Measurements from ENCODE around the gene HNRNPUL1. TPM values are rescaled to one million over a fixed set of nuclear protein-coding genes. Genes with fewer than 3 reads are reported as not detected.
A peak's percentile ranks its signal among the peaks of the same experiment; 100 is the strongest.
"Not testable (repeated sequence)": the region's sequence is repeated elsewhere in the genome, so short reads cannot be mapped to it uniquely, and the experiment has no call there.

HNRNPUL1 gene
- polyA plus RNA-seq, 1 experiment, result 42.3 TPM

DNA sequence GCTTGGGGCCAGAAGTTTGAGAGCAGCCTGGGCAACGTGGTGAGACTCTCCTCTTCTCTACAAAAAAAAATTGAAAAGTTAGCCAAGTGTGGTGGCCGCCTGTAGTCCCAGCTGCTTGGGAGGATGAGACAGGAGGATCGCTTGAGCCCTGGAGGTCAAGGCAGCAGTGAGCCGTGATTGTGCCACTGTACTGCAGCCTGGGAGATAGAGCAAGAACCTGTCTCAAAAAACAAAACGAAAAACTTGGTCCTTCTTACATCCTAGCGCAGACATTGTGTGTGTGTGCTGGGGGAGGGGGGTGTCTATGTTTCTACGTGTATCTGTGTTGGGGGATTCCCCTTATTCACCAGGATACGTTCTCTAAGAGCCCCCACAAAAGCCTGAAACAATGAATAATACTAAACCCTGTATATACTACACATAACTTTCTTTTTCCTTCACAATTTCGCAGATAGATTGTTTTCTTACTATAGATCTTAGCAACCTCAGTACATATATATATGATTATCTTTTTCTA, 37.2 kb upstream of the HNRNPUL1 start:
- peak overlapping the region; percentile 43; the same call in 1 of the 2 replicates for H3K4me3 ChIP-seq (ENCODE audit: low read depth, low read length)
- peak overlapping the region; percentile 97 for H3K27ac ChIP-seq (ENCODE audit: low read depth, low read length)
- ChIA-PET POLR2A (interaction anchor here (1.2 to 1.5 kb wide), 2 partner anchors 14 to 37 kb away, joined by 15 to 16 read pairs; partner anchors contain the start of gene HNRNPUL1), CTCF (no interaction called here)
- no peak for DNase-seq (ENCODE audit: low read depth, low spot score)
- H3K9me3 ChIP-seq (ENCODE audit: control insufficient read depth, insufficient read depth, low read length), result no peaks in the 10 kb centered on the region
- no peaks in the 10 kb centered on the region for H3K27me3 ChIP-seq (ENCODE audit: control insufficient read depth, insufficient read depth, low read length)
- no peak for TF ChIP-seq CTCF (IDR thresholded peaks at IDR 0.05; ENCODE audit: low read depth, low read length)

DNA sequence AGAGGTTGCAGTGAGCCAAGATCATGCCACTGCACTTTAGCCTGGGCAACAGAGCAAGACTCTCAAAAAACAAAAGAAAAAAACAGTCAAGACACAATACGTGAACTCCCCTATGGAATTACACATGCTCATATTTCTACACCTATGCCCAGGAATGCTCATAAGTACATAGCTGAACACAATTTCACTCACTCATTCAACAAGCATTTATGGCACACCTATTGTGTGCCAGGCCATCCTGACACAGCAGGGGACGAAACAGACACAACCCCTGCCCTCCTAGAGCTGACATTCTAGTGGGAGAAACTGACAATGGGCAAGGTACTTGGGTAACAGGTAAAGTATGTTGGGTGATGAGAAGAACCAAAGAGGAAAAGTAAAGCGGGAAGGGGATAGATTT, 35.7 kb upstream of the HNRNPUL1 start:
- Histone ChIP-seq H3K27me3 (ENCODE audit: control insufficient read depth, insufficient read depth, low read length) (no peaks in the 10 kb centered on the region), H3K27ac (ENCODE audit: low read depth, low read length) (no peak overlapping the region), H3K9me3 (ENCODE audit: control insufficient read depth, insufficient read depth, low read length) (no peaks in the 10 kb centered on the region), H3K4me3 (ENCODE audit: low read depth, low read length) (no peak overlapping the region)
- ChIA-PET CTCF (interaction anchor here (0.8 to 1.0 kb wide), 2 partner anchors 24 to 80 kb away, joined by 3 to 4 read pairs; no protein-coding TSS in a partner anchor), POLR2A (interaction anchor here (1.0 kb wide), 1 partner anchor 35 kb away, joined by 3 read pairs; the partner anchor contains the start of gene HNRNPUL1)
- no peak for DNase-seq (ENCODE audit: low read depth, low spot score)
- no peak for TF ChIP-seq CTCF (IDR thresholded peaks at IDR 0.05; ENCODE audit: low read depth, low read length)

DNA sequence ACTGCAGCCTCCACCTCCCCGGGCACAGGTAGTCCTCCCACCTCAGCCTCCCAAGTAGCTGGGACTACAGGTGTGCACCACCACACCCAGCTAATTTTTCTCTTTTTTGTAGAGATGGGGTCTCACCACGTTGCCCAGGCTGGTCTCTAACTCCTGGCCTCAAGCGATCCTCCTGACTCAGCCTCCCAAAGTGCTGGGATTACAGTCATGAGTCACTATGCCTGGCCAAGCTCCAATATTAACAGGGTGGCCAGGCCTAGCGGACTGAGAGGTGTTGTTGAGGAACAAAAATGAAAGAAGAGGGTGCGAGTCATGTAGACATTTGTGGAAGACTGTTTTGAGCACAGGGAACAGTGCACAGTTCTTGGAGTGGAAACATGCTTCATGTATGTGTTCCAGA, 34.8 kb upstream of the HNRNPUL1 start:
- DNase-seq (ENCODE audit: low read depth, low spot score); H3K4me3 ChIP-seq (ENCODE audit: low read depth, low read length); H3K9me3 ChIP-seq (ENCODE audit: control insufficient read depth, insufficient read depth, low read length); H3K27me3 ChIP-seq (ENCODE audit: control insufficient read depth, insufficient read depth, low read length): not testable (repeated sequence)
- ChIA-PET CTCF (interaction anchor here (0.8 kb wide), 1 partner anchor 79 kb away, joined by 3 read pairs; no protein-coding TSS in a partner anchor), POLR2A (interaction anchor here (0.7 to 1.0 kb wide), 2 partner anchors 34 to 94 kb away, joined by 3 read pairs; partner anchors contain the start of gene HNRNPUL1)
- H3K27ac ChIP-seq (ENCODE audit: low read depth, low read length), result peak overlapping the region; percentile 52

DNA sequence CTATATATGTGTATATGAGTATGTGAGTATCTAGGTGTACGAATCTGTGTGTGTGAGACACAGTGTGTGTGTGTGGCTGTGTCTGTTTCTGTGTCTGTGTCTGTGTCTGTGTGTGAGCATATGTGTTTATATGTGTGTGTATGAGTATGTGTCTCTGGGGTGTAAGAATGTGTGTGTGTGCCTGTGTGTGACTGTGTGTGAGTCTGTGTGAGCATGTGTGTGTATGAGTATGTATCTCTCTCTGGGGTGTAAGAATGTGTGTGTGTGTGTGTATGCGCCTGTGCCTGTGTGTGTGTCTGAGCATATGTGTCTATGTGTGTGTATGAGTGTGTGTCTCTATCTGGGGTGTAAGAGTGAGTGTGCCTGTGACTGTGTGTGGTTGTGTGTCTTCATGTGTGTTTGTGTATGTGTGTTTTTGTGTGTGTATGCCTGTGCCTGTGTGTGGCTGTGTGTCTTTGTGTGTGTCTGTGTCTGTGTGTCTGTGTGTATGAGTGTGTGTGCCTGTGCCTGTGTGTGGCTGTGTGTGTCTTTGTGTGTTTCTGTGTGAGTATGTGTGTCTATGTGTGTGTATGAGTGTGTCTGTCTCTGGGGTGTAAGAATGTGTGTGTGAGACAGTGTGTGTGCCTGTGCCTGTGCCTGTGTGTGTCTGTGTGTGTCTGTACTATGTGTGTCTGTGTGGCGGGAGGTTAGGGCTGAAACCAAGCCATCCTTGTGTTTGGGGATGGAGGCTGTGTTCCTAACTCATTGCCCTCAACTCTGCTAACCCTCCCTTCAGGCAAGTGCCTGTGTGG, 33.9 kb upstream of the HNRNPUL1 start:
- no peak for DNase-seq (ENCODE audit: low read depth, low spot score)
- no peaks in the 10 kb centered on the region for H3K27me3 ChIP-seq (ENCODE audit: control insufficient read depth, insufficient read depth, low read length)
- no peak for TF ChIP-seq CTCF (IDR thresholded peaks at IDR 0.05; ENCODE audit: low read depth, low read length)
- POLR2A ChIA-PET, result interaction anchor here (0.7 kb wide), 1 partner anchor 93 kb away, joined by 3 read pairs; no protein-coding TSS in a partner anchor
- H3K27ac ChIP-seq (ENCODE audit: low read depth, low read length), result no peak overlapping the region
- CTCF ChIA-PET, result no interaction called here
- H3K9me3 ChIP-seq (ENCODE audit: control insufficient read depth, insufficient read depth, low read length), result no peaks in the 10 kb centered on the region
- no peak overlapping the region for H3K4me3 ChIP-seq (ENCODE audit: low read depth, low read length)

GRCh38 chr19:41232686-41233085, 31.5 kb upstream of the HNRNPUL1 start:
- POLR2A ChIA-PET, result interaction anchor here (0.8 kb wide), 1 partner anchor 26 kb away, joined by 5 read pairs; no protein-coding TSS in a partner anchor
- no peak for TF ChIP-seq CTCF (IDR thresholded peaks at IDR 0.05; ENCODE audit: low read depth, low read length)
- no peak overlapping the region for H3K27ac ChIP-seq (ENCODE audit: low read depth, low read length)
- no peaks in the 10 kb centered on the region for H3K27me3 ChIP-seq (ENCODE audit: control insufficient read depth, insufficient read depth, low read length)
- DNase-seq (ENCODE audit: low read depth, low spot score), result no peak
- no peaks in the 10 kb centered on the region for H3K9me3 ChIP-seq (ENCODE audit: control insufficient read depth, insufficient read depth, low read length)
- H3K4me3 ChIP-seq (ENCODE audit: low read depth, low read length), result no peak overlapping the region
- CTCF ChIA-PET, result no interaction called here

Measured in AG04450 (cell line).